A673 (cell line): ENCODE data around the gene VPS16.

Experiments
- CTCF ChIP-seq: fragments of 300-800, 200-600 bp; sonication (generic); conservative IDR thresholded peaks from 2 replicates; pipeline ENCODE4 v1.5.1; 2017; ENCODE audit warnings: low read depth, mild to moderate bottlenecking, antibody characterized with exemption, low read length, moderate library complexity, mixed read lengths
- EZH2 ChIP-seq: fragments of 200-600 bp; sonication (generic); IDR thresholded peaks from 2 replicates; pipeline ENCODE4 v1.6.1; 2017; ENCODE audit warnings: borderline replicate concordance, low read depth, mild to moderate bottlenecking, mixed read lengths, antibody characterized with exemption, low read length; ENCODE audit not compliant: poor library complexity, severe bottlenecking

- TF ChIP-seq CTCF = no peak
- TF ChIP-seq EZH2 = no peak
Measured at GRCh38 chr20:2840967-2841531, 504 bp downstream of the VPS16 start.
